CD4-positive, alpha-beta T cell treated with Interleukin-6 at 100 ng/mL for 8 hours (primary cell): ENCODE results near the gene IGFBP7.

Experiments used
- DNase-seq: peaks from one replicate; pipeline ENCODE4 v3.0.0-alpha.2; 2020; ENCODE audit warnings: mixed read lengths, low spot score

The IGFBP7 gene

DNA sequence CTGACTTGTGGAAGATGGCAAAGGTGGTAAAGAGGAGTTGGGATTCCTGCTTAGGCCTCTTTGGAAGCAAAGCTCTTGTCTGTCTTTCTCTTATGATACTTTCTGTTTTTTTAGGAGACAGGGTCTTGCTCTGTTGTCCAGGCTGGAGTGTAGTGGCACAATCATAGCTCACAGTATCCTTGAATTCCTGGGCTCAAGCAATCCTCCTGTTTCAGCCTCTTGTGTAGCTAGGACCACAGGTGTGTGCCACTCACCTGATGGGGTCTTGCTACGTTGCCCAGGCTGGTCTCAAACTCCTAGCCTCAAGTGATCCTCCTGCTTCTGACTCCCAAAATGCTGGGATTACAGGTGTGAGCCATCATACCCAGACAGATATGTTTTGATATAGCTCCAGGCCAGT, 19.3 kb upstream of the IGFBP7 start:
- no peak for DNase-seq

DNA sequence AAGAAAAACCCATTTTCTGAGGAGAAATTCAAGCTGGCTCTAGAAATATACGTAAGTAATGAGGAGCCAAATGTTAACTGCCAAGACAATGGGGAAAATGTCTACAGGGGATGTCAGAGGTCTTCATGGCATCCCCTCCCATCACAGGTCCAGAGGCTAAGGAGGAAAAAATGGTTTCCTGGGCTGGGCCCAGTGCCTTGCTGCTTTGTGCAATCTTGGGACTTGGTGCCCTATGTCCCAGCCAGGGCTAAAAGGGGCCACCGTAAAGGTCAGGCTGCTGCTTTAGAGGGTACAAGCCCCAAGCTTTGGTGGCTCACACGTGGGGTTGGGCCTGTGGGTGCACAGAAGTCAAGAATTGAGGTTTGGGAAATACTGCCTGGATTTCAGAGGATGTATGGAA, 17.2 kb upstream of the IGFBP7 start:
- DNase-seq, result no peak

DNA sequence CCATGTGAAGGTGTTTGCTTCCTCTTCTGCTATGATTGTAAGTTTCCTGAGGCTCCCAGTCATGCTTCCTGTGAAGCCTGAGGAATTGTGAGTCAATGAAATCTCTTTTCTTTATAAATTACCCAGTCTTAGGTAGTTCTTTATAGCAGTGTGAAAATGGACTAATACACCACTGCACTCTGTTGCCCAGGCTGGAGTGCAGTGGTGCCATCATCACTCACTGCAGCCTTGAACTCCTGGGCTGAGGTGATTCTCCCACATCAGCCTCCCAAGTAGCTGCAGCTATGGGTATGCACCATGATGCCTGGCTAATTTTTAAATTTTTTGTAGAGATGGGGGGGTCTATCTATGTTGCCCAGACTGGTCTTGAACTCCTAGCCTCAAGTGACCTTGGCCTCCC, 15.8 kb upstream of the IGFBP7 start:
- no peak for DNase-seq

DNA sequence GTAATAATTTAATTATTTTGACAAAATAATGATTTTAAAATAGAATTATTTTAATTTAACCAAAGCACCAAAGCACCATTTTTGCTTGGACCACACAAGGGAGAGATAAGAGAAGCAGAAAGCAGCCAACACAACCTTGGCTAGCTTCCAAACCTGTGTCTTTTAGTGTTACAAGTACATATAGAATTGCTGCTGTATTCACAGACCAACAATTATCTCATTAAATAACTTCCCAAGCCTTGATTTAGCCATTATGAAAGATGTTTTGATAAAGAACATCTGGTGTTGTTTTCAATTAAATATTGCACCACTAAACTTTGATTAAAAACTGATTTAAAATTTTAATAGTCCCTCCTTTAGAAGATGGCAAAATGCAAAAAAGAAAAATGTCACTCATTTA, 14.0 kb upstream of the IGFBP7 start:
- no peak for DNase-seq

DNA sequence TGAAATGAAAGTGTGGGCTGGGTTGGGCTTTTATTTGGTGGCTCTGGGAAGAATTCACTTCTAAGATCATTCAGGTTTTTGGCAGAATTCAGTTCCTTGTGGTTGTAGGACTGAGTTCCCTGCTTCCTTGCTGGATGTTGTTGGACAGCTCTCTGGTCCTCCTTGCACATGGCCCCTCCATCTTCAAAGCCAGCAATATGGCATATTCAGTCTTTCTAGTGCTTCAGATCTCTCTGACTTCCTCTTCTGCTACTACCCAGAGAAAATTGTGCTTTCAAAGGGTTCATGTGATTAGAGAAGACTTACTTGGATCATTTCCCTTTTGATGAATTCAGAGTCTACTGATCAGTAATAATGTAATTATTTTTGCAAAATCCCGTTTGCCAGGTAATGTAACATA, 12.8 kb upstream of the IGFBP7 start:
- DNase-seq, result no peak

DNA sequence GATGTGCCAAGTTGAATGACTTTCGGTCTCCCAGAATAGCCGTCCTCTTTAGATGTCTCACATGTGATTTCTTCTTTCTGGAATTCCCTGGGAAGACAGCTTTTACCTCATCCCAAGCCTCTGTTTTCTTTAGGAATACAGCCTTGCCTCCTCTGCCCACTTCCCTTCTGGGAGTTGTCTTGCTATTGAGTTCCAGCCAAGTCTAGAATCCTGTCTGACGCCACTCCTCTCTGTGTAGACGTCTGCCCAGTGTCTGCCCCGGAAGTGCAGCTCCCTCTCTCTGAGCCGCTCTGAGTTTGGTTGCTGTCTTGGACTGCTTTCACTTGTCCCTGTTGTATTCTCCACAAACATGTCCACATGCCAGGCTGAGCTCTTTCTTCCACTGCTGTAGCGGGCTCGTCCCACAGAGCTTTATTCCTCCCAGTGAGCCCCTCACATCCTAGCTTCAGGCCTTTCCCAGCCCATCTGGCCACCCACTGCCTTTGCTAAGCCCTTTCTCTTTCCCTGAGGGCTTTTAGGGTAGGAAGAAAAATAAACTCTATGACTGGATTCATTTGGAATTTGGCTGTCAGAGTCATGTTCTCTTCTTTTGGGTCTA, 9.0 kb upstream of the IGFBP7 start:
- DNase-seq, result no peak

DNA sequence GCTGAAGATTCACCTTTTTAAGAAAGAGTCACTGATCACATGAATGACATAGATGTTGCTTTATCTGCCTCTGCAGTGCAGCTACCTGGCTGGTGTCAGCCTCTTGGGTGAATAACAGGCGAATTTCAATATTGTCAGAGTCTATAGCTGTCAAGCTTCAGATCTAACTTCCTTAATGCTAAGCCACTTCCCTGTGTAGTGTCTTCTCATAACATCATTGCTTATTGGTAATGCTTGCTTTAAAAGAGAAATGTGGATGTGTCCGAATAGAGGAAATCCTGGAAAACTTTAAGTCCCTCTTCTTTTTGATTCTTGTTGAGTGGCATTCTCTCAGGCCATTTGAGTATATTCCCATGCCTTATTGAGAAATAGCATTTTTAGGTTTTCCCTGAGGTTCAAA, 7.3 kb upstream of the IGFBP7 start:
- no peak for DNase-seq

DNA sequence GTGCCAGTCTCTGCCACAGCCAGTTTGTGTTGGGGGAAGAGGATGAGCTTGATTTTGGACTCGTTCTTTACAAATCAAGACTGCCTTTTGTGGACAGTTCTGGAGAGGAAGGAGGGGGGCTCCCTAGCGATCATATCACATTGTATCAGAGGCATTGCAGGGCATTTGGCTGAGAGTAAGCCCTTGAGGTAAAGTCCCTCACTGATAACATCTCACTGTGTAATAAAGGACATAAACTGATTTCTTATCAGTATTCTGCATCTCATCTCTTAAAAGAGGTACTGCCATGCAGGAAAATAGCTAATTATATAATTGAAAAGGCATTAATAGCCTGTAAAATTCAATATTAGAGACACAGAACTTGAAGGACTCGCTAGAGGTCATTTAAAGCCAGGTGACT, 6.1 kb upstream of the IGFBP7 start:
- no peak for DNase-seq

DNA sequence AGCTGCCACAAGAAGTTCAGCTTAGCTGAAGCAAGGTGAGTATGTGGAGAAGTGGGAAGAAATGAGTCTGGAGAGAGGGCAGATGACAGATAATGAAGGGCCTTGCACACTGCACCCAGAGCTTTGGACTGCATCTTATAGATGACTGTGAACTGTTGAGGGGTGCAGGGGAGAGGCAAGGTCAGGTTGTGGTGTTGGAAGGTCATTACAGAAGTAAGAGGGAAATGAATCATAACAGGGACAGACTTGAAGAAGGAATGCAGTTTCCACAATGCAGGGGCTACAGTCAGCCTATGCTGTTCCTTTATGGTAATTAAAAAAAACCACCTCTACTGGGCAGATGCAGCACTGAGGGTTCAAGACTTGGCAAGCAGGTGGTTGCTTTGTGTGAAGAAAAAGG, 4.8 kb upstream of the IGFBP7 start:
- DNase-seq, result no peak

DNA sequence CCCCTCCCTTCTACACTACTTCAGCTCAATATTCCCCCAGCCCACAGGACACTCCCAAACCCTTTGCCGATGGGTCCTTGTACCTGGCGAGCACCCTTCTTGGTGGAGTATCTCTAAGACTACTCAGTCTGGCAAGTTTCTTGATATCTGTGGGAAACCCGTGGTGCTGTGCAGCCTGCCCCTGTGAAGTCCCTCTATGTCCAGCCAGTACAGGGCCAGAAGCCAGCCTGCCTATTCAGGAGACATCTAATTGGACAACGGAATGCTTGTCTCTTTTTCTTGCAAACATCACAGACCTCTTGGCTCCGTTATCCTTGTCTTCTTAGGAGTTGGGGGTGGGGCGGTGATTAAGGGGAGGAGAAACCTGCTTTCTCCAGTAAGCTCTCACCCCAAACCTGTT, 3.7 kb upstream of the IGFBP7 start:
- no peak for DNase-seq

DNA sequence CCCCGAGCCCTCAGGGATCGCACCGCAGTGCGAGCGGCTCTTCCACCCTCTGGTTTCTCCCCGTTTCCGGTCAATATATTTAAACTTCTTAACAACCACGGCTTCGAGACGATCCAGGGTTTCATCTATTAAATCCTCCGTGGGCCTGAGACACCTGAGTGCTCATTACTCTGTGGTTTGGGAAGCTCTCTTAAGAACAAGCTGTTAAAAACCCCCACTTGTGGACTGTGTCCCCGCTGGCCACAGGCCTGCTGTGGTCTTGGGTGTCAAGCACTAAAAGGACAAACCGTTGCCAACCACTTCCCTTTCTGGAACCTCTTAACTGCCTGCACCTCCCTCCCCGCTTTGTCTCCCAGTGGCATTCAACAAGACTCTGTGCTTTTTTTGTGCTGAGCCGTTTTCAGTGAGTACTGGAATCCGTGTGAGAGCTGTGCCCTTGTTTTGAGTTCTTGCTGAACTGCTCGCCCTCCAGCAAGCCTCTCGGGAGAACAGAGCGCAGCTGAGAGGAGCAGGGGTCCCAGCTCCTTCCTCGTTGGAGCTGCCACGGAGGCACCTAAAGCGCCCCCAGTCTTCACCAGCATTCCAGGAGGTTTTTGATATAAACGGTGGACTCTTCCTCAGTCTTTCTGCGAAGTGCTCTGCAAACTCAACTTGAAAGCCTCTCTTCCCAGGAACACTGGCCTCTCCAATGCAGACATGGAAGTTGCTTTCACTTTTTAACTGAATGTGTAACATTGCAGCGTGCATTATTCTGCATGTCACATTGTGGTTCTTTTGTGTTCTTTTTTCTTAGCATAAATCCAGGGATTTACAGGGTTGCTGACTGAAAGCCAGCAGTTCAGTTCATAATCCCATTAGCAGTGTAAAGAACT, 691 bp upstream of the IGFBP7 start:
- no peak for DNase-seq

DNA sequence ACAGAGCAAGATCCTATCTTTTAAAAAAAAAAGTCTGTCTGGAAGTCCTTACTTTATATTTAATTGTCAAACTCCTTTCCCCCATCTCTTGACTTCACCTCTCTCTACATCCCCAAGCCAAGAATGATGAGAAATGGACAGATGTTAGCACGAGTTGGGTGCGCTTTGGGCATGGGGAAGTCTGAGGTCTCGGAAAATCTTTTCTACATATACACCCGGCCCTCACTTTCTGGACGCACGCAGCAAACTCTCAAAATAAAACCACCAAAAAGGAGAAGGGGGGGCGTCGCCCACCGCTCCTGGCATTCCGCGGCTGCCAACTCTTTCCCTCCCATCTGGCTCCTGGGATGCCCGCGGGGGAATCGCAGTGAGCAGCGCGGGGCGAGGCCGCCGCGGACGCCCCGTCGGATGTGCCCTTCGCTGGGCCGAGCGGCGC, 756 bp downstream of the IGFBP7 start:
- DNase-seq, result no peak

DNA sequence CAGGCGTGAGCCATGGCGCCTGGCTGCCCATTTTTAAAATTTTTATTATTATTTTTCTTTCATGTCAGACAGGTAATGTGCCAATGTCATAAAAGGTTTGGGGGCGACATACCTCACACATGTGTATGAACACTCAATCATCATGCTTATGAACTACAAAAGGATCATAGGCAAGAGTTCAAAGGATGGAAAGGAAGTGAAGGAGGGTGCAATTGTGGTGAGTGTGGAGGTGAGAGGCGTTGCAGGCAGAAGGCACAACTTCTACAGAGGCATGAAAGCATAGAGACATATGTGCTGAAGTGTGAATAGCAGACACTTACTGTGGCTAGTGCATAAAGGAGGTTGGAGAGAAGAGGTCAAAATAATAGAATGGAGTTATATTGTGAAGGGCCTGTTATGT, 4.0 kb downstream of the IGFBP7 start:
- no peak for DNase-seq

DNA sequence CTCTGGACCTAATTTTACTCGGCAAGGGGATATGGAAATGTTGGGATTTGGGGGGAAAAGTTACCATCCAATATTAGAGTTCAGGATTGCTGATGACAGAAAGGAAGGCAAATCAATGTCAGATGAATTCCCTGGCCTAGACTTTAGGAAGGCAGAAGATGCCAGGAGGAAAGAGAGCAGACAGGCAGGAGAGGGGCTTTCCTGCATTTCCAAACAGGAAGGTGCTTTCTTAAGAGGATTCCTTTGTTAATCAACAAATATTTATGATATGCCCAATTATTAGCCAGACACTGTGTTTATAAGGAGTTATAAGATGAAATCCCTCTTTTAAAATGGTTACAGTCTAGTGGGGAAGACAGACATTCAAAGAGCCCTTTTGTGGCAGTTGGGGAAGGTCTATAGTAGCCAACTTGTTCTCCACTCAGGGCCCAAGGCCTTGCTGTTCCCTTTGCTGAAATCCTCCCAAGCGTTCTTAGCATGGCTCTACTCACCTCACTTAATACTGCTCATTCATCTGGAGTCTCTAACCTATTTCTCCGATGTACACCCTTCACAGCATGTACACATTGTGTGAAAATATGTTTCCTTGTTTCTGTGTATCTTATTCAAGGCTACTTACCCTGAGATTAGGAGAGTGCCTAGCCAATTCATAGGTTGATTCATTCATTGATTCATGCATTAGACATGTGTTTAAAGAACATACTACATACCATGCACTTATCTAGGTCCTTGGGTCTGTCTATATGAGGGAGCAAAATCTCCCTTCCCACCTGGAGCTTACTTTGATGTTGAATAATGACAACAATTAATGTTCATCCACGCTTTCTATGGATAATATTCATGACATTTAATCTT, 5.3 kb downstream of the IGFBP7 start:
- DNase-seq, result no peak

DNA sequence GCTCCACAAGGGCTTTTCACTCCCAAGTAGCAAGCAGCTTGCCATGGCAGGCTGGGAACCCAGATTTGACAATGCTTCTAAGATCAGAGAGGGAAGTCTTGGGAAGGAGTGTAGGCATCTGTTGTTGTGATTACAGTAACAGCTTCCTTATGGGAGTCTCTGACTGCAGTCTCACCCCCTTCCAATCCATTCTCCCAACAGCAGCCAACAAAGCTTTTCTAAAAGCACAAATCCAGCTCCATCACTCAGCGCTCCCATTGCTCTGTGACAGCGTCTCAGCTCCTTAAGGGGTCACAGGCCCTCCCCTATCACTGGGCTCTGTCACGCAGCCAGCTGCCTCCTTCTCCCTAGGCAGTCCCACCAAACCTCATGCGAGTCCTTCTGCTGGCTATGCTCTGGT, 7.1 kb downstream of the IGFBP7 start:
- DNase-seq, result no peak

DNA sequence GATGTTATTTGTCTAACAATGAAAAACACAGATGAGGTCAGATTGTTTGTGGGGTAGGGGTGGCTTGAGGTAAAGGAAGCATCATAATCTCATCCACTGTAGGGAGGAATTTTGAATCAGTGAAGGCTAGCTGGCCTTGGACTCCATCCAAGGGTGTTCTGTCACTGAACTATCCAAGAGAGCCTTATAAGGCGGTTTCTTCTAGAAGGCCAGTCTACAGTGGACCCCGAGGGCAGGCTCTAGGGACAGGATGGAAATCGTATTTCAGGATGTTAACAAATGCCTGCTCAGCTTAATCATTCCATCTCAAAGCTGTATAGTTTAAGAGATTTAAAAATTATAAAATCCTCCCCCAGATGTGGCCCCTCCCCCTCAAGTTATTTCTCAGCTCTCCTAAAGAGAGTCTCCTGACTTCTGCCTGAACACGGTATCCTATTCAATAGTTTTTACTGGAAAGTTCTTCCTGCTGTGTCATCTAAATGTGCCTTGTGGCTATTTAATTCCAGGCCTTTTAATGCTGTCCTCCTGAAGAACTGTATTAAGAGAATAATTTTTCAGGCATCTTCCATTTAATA, 8.0 kb downstream of the IGFBP7 start:
- DNase-seq, result no peak

DNA sequence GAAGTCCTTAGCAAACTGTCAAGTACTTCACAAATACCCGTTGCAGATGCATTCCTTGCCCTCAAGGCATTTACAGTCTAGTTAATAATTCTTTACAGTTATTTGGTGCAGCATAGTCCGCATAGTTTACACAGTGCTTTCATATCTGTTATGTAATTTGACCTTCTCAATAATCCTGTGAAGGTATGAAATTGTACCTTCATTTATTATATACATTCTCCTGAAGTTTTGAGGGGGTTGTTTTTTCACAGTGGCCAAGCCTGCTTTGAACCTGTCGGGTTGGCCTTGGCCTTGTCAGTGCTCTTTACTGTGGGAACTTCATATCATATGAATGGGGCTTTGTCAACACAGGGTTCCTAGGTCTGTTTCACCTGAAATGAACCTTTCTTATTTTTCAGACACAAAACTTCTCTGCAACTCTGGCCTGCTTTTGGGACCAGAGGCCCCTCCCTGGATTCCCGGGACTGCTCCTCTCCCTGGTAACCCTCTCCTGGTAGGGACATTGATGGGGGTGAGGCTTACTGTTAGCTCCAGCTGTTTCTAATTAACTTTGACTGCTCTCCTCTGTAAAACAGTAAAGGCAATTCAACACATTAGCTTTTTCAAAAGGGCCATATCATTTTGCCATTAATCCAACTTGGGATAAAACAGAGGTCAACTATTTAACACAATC, 9.1 kb downstream of the IGFBP7 start:
- no peak for DNase-seq

DNA sequence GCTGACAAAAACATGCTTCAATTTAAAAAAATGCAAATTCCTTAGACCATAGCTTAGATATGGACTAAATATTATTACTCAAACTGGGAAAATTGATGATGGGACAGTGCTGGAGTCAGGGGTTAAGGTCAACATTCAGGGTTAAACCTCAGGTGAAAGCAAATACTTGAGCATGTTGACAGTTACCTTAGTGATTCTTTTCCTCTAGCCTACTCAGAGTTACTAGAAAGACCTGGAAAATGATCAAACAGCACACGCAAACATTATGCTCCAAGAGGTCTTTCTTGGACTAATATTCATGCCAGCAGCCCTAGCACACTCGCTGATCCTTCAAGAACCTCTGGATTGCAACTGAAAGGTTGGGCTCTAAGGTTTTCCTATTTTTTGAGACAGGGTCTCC, 10.8 kb downstream of the IGFBP7 start:
- DNase-seq, result no peak

DNA sequence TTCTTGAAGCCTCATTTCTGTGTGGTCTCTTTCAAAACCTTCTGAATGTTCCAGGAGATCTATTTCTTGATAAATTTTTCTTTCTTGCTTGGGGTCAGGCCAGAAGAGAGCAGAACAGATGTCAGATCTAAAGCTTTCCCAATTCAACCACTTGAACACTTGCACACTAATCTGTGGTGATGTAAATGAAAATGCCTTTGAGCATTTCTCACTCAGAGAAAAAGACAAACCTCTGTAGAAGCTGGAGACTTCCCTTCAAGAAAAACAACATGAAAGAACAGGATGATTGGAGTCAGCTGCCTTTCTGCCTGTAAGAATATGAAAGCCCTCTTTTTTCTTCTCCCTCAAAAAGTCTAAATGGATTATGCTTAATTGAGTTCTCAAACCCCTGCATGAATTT, 11.2 kb downstream of the IGFBP7 start:
- DNase-seq, result no peak

DNA sequence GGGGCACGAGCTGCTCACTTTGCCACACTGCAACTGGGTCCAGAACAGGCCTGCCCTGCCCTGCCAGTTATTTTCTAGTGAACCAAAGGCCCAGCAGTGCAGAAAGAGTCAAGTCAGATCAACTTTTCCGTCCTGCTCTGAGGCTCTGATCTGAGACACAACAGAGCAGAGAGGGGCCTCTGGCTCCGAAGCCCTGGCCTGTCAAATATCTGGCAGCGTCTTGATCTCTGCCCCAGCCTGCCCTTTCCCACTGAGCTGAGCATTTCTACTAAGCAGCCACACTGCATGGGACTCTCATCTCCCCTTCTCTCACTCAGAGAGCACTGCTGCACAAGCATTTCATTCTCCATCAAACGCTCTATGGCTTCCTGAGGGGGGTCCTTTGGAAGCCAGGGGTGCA, 11.8 kb downstream of the IGFBP7 start:
- no peak for DNase-seq

DNA sequence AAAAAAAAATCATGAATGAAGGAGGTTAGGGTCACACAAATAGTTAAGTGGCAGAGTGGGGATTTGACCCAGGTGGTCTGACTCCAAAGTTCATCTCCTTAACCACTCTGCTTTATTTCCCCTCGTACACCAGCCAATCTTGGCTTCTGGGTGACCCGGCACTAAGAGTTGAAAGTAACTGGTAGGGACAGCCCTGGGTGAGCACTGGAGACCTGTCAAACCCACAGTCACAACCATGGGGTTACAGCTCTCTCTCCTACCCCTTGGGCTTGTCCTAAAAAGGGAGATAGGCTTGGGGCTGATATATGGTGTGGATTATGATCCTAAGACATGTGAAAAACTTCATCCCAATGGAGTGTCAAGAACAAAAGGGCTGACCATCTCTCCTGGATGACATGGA, 12.5 kb downstream of the IGFBP7 start:
- no peak for DNase-seq

DNA sequence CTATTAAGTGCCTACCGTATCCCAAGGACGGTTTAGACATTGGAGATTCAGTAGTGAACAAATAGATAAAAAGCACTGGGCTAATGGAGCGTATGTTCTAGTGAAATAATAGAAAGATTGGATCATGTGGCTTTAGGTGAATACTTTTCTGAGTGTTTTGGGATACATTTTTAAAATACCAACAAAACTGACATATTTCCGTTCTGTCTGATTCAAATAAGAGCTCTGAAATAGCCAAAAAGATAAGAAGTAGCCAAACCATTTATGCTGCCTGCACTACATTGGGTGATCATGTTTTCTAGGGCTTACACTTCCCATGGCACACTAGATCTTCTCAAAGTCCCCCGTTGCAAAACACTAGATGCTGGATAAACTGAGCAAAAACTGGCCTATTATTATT, 14.2 kb downstream of the IGFBP7 start:
- no peak for DNase-seq
